GM12865 (cell line): ENCODE measurements around the gene ALDH1A3.
"Not testable (repeated sequence)": the region's sequence is repeated elsewhere in the genome, so short reads cannot be mapped to it uniquely, and the experiment has no call there.

Experiments
- DNase-seq: peaks from one replicate; pipeline ENCODE4 v3.0.0; 2010; ENCODE audit warnings: low read depth
- H3K4me3 ChIP-seq: 2 replicates; pipeline ENCODE4 v1.5.1; 2011; ENCODE audit warnings: mild to moderate bottlenecking, low read depth, low read length, control low read depth
- CTCF ChIP-seq: IDR thresholded peaks from 2 replicates; pipeline ENCODE4 v1.5.1; 2011; ENCODE audit warnings: low read length, control low read depth, low read depth, inconsistent platforms; ENCODE audit not compliant: insufficient read depth; ENCODE audit errors: missing control alignments

ALDH1A3 gene

GRCh38 chr15:100849021-100849854 is 30.4 kb upstream of the ALDH1A3 start:
- H3K4me3 ChIP-seq = no peak overlapping the region
- TF ChIP-seq CTCF = no peak
- no peak for DNase-seq

- no peak for DNase-seq
- TF ChIP-seq CTCF = no peak
- no peak overlapping the region for H3K4me3 ChIP-seq
Observed at GRCh38 chr15:100849855-100850218, 29.8 kb upstream of the ALDH1A3 start.

GRCh38 chr15:100851428-100852015 is 28.1 kb upstream of the ALDH1A3 start:
- not testable (repeated sequence) for DNase-seq, H3K4me3 ChIP-seq

- DNase-seq = no peak
- TF ChIP-seq CTCF = no peak
- H3K4me3 ChIP-seq = no peak overlapping the region
Observed at GRCh38 chr15:100852630-100853029, 27.0 kb upstream of the ALDH1A3 start.

GRCh38 chr15:100853676-100854440 is 25.8 kb upstream of the ALDH1A3 start:
- TF ChIP-seq CTCF = no peak
- H3K4me3 ChIP-seq = no peak overlapping the region
- no peak for DNase-seq

- DNase-seq = no peak
- TF ChIP-seq CTCF = no peak
- no peak overlapping the region for H3K4me3 ChIP-seq
Observed at GRCh38 chr15:100856867-100857266, 22.8 kb upstream of the ALDH1A3 start.

GRCh38 chr15:100858294-100858693 is 21.3 kb upstream of the ALDH1A3 start:
- TF ChIP-seq CTCF = no peak
- H3K4me3 ChIP-seq = no peak overlapping the region
- DNase-seq = no peak
